ENCODE data around the gene PSMD1. TPM values are rescaled to one million over a fixed set of nuclear protein-coding genes. Genes with fewer than 3 reads are reported as not detected.

Gene PSMD1
- total RNA-seq, 1 experiment from 2014 or later, result 73.5 TPM

DNA sequence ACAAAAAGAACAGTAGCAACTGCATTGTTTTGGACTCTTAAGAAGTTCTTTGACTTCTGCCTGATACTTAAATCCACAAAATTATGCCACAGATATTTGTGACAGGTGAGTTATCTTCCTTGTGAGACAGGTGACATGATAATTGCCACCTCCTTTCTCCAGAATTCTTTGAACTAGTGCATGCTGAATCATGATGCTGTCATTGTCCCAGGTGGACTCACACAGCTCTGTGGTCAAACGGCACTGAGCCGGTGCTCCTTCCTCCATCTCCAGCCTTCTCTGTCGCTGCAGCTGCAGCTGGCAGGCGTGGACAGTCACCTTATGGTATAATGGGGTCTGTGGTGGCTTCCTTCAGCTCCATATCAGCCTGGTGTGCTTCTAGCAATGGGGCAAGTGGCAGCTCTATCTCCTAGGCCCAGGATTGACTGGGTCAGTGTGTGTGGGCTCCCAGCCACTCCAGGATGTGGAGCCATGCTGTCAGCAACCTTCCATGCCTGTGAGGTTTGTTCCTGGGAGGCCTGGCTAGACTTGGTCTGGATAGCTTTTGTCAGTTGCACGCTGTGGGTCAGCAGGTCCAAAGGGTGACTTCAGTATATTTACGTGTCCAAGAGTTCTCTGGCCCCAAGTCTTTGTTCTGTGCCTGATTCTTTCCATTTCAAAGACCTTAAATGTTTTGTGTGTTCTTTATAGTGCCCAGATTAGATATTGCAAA, 157.4 kb downstream of the PSMD1 start:
- no peak for DNase-seq (ENCODE audit: low spot score)
- in situ Hi-C loops (cut with HindIII; ENCODE audit: low sequenced_read_pairs), result no loop called here

DNA sequence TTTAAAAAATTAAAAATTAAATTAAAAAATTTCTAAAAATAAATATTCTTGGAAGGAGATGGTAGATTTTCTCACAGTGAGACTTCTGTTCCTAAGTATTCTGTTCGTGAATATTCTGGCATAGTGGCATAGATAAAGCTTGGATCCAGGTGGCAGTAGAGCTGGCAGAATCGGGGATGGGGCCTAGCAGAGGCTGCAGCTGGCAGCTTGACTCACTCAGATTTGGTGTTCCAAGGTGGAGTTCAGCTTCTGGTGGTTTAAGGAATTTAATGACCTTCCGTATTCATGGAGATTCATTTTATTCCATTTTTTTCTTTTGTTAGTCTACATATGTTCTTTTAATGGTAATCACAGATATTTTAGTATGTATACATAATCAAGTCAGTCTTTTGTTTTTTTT, 161.7 kb downstream of the PSMD1 start:
- no peak for DNase-seq (ENCODE audit: low spot score)
- in situ Hi-C loops (cut with HindIII; ENCODE audit: low sequenced_read_pairs), result no loop called here

DNA sequence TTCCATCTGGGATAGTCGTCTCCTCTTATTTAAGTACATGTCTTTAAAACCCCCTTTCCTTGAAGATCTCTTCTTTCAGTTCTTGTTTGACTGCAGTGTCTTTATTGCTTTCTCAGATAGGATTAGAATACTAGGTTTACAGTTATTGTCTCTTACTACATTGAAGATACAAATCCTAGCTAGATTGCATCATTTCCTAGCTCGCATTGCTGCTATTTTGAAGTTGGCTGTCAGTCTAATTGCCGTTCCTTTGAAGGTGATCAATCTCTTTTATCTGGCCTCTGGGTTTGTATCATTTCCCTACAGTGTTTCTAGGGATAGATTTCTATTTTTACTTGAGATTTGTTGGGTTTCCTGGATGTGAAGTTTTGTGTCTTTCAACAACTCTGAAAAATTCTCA, 162.6 kb downstream of the PSMD1 start:
- no peak for DNase-seq (ENCODE audit: low spot score)
- in situ Hi-C loops (cut with HindIII; ENCODE audit: low sequenced_read_pairs), result no loop called here

DNA sequence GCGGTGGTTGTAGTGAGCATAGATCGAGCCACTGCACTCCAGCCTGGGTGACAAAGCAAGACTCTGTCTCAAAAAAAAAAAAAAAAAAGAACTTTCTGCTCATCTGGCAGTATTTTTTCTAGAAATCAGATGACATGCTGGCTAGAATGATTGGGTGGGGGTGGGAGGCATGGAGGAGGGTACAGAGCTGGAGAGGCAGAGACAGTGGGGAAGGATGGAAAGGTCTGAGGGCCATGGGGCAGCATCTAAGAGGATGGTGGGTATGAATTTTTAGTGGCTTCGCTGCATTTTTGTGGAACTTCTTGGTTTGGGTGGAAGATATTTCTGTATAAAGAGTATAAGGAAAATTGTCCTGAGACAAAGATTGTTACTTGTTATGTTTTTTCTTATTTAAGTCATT, 165.1 kb downstream of the PSMD1 start:
- in situ Hi-C loops (cut with HindIII; ENCODE audit: low sequenced_read_pairs), result no loop called here
- DNase-seq (ENCODE audit: low spot score), result no peak

Other genes starting within 250 kb of the PSMD1 start
- gene ITM2C, start 191.9 kb upstream of the PSMD1 start, total RNA-seq (2014; rRNA removed; shearing (Covaris generic)), result 232 and 273 TPM in 2 replicates
- not detected in 2 replicates for gene GPR55, start 131.6 kb upstream of the PSMD1 start, total RNA-seq (2014; rRNA removed; shearing (Covaris generic))
- not detected in 2 replicates for gene SPATA3, start 60.7 kb upstream of the PSMD1 start, total RNA-seq (2014; rRNA removed; shearing (Covaris generic))
- 9.3 and 27.9 TPM in 2 replicates for gene C2orf72, start 19.3 kb upstream of the PSMD1 start, total RNA-seq (2014; rRNA removed; shearing (Covaris generic))
- gene HTR2B, start 68.2 kb downstream of the PSMD1 start, total RNA-seq (2014; rRNA removed; shearing (Covaris generic)), result 4.6 and 5.4 TPM in 2 replicates
- gene ARMC9, start 141.8 kb downstream of the PSMD1 start, total RNA-seq (2014; rRNA removed; shearing (Covaris generic)), result 165 and 166 TPM in 2 replicates

Measured in G401 (cell line).